ENCODE results near the gene RNASE13.
"Not testable (repeated sequence)": the region's sequence is repeated elsewhere in the genome, so short reads cannot be mapped to it uniquely, and the experiment has no call there.

The RNASE13 gene

DNA sequence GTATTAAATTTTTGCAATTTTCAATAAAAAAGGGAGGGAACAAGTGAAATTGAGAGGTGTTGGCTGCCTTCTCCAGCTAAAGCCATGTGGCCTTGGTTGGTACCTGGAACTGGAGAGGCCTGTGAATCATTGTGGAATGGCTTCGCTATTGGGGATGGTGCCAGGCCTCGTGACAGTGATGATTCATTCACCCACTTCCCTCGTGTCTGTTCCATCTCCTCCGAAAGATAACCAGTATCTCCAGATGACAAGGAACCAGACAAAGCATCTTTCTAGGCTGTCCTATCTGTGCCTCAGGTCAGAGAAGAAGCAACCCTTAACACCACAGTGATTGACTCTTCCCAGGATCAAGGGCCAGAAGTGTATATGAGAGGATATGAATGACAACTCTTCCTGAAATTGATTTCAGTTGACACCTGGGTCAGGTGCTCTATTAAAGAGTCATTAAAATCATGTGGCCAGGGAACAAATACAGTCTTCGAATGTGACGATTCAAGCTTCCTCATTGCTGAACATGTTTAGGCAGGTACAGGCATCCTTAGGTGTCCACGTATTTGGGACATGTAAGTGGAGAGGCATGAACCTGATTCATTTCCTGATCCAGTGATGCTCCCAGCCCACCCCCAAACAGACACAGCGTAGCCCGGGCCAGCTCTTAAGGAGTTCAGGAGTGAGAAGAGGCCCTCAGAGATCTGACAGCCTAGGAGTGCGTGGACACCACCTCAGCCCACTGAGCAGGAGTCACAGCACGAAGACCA is 7.2 kb upstream of the RNASE13 start, which contains the start of gene RNASE7:
TSS of gene RNASE7 (plus strand) at position 687 of the 758 bp plus-strand sequence. CDS start 631 bp downstream, outside the sequence.
- H2AFZ ChIP-seq, result peak within 1 kb of the TSS; percentile 69
- H3K9me3 ChIP-seq (ENCODE audit: control insufficient read depth, low read length), result no peaks in the 10 kb centered on the region
- H3K27ac ChIP-seq, result peak within 1 kb of the TSS; percentile 96
- H3K9ac ChIP-seq, result peak within 1 kb of the TSS; percentile 13
- no peaks in the 10 kb centered on the region for H3K27me3 ChIP-seq (ENCODE audit: control insufficient read depth, insufficient read depth, low read length)
- H3K4me1 ChIP-seq, result peaks cover 74% of the 10 kb centered on the region
- no peaks in the 10 kb centered on the region for H3K79me2 ChIP-seq
- peak within 1 kb of the TSS; percentile 18 for H3K4me2 ChIP-seq (ENCODE audit: low read length)
- no peak for TF ChIP-seq CTCF (IDR thresholded peaks at IDR 0.05)
- no peak within 1 kb of the TSS for H3K4me3 ChIP-seq (ENCODE audit: low read depth, low read length)
- H3K36me3 ChIP-seq (ENCODE audit: control insufficient read depth, insufficient read depth, low read length), result no peaks in the 10 kb centered on the region

DNA sequence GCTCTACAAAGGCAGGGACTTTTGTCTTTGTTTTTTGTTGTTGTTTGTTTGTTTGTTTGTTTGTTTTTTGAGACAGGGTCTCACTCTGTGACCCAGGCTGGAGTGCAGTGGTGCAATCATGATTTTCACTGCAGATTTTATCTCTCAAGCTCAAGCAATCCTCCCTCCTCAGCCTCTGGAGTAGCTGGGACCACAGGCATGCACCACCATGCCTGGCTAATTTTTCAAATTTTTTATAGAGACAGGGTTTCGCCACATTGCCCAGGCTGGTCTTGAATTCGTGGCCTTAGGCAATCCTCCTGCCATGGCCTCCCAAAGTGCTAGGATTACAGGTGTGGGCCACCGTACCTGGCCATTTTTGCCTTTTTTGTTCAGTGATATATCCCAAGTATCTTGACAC is 6.3 kb upstream of the RNASE13 start:
- H3K27me3 ChIP-seq (ENCODE audit: control insufficient read depth, insufficient read depth, low read length); H3K4me3 ChIP-seq (ENCODE audit: low read depth, low read length); H3K79me2 ChIP-seq; H3K27ac ChIP-seq; H3K36me3 ChIP-seq (ENCODE audit: control insufficient read depth, insufficient read depth, low read length); H2AFZ ChIP-seq; H3K9ac ChIP-seq; H3K4me2 ChIP-seq (ENCODE audit: low read length); H3K9me3 ChIP-seq (ENCODE audit: control insufficient read depth, low read length): not testable (repeated sequence)
- H3K4me1 ChIP-seq, result peaks cover 68% of the 10 kb centered on the region

- Histone ChIP-seq H3K27me3 (ENCODE audit: control insufficient read depth, insufficient read depth, low read length) (no peaks in the 10 kb centered on the region), H3K9ac (no peak overlapping the region), H3K79me2 (no peaks in the 10 kb centered on the region), H3K36me3 (ENCODE audit: control insufficient read depth, insufficient read depth, low read length) (no peaks in the 10 kb centered on the region), H3K27ac (peak overlapping the region; percentile 87), H3K9me3 (ENCODE audit: control insufficient read depth, low read length) (no peaks in the 10 kb centered on the region), H2AFZ (peak overlapping the region; percentile 61), H3K4me3 (ENCODE audit: low read depth, low read length) (no peak overlapping the region), H3K4me2 (ENCODE audit: low read length) (no peak overlapping the region), H3K4me1 (peaks cover 66% of the 10 kb centered on the region)
- TF ChIP-seq CTCF (IDR thresholded peaks at IDR 0.05), result no peak
These were observed 5.8 kb upstream of the RNASE13 start for GRCh38 chr14:21040370-21040925.

GRCh38 chr14:21039585-21040369 is 5.2 kb upstream of the RNASE13 start:
- Histone ChIP-seq H3K27ac (peak overlapping the region; percentile 87), H3K9me3 (ENCODE audit: control insufficient read depth, low read length) (no peaks in the 10 kb centered on the region), H3K27me3 (ENCODE audit: control insufficient read depth, insufficient read depth, low read length) (no peaks in the 10 kb centered on the region), H3K36me3 (ENCODE audit: control insufficient read depth, insufficient read depth, low read length) (no peaks in the 10 kb centered on the region), H2AFZ (peak overlapping the region; percentile 61), H3K9ac (no peak overlapping the region), H3K79me2 (no peaks in the 10 kb centered on the region), H3K4me3 (ENCODE audit: low read depth, low read length) (no peak overlapping the region), H3K4me1 (peaks cover 66% of the 10 kb centered on the region), H3K4me2 (ENCODE audit: low read length) (peak overlapping the region; percentile 32)
- TF ChIP-seq CTCF (IDR thresholded peaks at IDR 0.05), result peak; percentile 79
